HG03108 (cell line): ENCODE data around the gene ZNF775.

ENCODE experiments used
- ATAC-seq: cut with Tn5 transposase; IDR thresholded peaks from one replicate; pipeline ENCODE4 v1.9.1; 2021; ENCODE audit warnings: moderate library complexity; ENCODE audit not compliant: unreplicated experiment

ZNF775 gene

DNA sequence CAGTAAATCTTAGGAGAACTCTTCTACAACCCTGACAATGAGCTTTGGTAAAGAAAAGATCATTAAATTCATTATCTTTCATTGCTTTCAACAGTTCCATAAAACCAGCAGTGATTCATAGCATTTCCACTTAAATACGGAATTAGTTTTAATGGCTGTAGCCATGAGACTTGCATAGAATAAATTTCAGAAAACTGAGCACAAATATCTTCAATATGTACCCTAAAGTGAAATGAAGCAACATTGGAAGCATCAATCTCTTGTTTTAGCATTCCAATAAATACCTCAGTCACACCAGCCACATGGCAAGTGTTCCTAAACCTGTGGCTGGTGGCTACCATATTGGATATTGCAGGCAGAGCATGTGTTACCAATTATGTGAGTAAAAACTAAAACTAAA is 34.1 kb upstream of the ZNF775 start:
- ATAC-seq = no peak

DNA sequence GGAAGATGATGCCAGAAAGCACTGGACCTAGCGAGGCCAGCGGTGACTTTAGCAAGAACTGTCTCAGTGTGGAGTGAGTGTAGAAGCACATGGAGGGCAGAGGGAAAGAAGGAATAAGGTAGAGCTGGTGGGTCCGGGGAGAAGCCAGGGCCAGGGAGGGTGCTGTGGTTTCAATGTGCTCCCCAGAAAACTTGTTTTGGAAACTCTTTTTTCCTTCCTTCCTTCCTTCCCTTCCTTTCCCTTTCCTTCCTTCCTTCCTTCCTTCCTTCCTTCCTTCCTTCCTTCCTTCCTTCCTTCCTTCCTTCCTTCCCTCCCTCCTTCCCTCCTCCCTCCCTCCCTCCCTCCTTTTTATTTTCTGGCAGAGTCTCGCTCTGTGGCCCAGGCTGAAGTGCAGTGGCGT is 32.2 kb upstream of the ZNF775 start:
- ATAC-seq = no peak

DNA sequence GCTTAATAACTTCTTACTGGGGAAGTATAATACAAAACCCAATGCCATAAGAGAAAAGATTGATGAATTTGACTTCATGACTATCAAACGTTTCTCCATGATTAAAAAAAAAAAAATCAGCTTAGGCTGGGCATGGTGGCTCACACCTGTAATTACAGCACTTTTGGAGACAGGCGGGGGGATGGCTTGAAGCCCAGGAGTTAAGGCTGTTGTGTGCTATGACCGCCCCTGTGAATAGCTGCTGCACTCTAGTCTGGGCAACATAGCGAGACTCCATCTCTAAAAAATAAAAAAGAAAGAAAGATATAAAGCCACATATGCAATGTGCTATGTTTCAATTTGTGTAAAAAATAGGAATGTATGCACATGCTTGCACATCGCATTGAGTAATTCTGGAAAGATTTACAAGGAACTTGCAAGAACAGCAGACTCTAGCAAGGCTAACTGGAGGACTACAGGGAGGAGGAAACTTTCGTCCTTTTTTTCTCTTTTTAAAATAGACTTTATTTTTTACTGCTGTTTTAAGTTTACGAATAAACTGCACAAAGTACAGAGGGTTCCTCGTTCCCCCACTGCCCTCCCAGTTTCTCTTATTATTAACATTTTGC is 27.4 kb upstream of the ZNF775 start:
- ATAC-seq = no peak

DNA sequence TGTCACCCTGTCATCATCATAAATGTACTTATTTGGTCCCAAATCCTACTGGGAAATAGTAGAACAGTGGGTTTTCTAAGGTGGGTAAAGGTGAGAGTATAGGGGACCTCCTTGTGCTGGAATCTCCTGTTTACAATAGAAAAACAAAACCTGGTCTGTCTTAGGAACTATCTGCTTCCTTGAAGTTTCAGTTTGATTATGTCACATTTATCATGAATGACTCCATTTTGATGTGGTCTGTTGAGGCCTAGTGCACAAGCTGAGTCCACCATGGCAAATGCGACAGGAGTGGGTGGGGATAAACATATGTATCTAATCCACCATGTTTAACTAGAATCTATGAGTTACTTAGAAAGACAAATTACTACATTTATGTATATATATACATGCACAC is 23.5 kb upstream of the ZNF775 start:
- ATAC-seq = no peak

DNA sequence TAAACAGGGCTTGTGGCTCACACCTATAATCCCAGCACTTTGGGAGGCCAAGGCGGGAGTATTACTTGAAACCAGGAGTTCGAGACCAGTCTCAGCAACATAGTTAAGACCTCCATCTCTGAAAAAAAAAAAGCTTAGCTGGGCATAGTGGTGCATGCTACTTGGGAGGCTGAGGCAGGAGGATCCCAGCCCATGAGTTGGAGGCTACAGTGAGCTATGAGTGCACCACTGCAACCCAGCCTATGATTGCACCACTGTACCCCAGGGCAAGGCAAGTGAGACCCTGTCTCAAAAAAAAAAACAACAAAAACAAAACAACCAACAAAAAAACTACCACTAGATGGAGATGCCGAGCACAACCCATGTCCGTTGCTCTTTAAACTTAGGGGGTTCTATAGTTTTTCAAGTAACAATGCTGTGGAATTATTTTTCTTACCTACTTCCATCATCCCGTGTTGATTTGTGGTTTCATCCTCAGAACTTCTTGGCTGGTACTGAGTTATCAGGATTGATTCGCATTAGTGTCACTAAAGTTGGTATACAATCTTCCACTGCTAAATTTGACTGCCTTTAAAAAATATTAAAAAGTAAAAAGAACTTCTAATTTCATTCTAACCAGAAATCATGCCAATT is 22.7 kb upstream of the ZNF775 start:
- no peak for ATAC-seq

DNA sequence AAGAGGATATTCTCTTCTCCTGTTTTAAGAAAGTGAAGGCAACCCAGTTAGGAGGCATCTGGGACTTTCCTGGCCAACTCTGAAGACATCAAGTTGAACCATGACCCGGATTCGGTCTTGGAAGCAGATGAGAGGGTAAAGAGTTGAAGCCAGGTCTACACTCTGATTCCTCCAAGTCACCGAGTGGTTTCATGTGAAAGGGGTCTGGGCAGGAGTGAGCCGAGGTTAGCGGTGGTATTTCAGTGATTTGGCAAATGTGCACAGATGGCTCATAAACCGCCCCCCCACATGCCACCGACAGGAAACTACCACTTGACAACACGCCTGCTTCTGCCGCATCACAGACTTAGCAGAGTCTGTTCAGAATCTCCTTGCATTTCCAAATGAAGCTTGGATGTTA is 21.9 kb upstream of the ZNF775 start:
- peak; percentile 55 for ATAC-seq

DNA sequence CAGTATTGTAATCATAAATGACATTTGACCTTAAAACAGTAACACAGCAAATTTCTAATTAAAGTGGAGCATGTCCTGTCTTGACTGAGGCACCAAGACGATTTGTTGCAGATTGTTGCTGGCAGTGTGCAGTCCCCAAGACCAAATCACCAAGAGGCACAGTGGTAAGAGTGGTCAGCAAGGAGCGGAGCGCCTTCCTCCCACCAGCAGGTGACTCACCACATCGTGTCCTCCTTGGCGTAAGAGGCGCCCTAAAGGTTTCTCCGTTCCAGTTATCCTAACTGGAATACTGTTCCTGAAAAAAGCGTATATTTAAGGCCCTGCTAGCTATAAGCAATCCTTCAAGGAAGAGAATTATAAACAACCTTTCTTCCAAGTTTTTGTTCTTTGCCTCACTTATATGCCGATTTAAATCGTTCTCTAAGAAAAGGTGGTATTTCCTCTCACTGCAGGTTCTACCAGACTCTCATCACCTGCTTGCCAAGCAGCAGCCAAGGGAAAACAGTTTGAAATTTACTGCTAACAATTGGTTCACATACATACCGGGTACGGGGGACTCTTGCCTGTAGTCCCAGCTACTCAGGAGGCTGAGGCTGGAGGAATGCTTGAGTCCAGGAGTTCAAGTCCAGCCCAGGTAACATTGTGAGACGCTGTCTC is 21.2 kb upstream of the ZNF775 start:
- ATAC-seq = no peak

DNA sequence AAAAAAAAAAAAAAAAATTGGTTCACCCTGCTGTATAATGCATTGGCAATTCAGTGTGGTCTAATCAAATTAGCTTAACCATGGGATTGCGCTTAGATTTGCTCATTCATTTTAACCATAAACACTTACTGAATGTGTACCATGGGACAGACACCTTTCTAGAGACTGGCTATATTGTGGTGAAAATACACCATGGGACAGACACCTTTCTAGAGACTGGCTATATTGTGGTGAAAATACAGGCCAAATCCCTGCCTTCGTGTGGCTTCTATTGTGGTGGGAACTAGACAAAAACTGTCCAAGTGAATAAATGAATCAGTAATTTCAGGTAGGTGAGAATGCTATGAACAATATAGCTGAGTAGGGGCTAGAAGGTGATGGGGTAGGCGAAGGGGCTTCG is 20.7 kb upstream of the ZNF775 start:
- ATAC-seq = no peak

DNA sequence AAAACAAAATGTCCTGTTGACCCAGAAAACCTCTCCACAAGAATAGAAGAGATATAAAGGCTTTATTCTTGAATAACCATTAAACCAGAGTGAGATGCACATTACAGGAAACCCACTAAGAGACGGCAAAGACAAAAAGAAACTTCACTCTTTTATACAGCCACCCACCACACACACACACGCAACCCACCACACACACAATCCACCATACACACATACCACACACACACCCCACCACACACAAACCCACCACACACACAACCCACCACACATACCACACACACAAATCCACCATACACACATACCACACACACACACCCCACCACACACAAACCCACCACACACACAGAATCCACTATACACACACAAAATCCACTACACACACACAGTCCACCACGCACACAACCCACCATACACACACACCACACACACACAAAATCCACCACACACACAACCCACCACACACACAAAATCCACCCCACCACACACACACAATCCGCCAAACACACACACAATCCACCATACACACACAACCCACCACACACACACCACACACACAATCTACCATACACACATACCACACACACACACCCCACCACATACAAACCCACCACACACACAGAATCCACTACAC is 20.0 kb upstream of the ZNF775 start:
- no peak for ATAC-seq

DNA sequence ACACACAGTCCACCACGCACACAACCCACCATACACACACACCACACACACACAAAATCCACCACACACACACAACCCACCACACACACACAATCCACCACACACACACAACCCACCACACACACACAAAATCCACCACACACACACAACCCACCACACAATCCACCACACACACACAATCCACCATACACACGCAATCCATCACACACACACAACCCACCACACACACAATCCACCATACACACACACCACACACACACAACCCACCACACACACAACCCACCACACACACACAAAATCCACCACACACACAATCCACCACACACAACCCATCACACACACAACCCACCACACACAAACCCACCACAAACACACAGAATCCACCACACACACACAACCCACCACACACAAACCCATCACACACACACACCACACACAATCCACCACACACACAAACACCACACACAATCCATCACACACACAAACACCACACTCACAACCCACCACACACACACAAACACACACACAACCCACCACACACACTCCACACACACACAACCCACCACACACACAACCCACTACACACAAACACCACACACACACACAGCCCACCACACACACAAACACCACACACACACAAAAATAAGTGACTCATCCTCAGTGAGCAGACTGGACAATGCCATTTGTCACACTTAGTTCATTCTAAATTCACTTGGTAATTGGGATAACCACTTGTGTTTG is 19.3 kb upstream of the ZNF775 start:
- no peak for ATAC-seq

DNA sequence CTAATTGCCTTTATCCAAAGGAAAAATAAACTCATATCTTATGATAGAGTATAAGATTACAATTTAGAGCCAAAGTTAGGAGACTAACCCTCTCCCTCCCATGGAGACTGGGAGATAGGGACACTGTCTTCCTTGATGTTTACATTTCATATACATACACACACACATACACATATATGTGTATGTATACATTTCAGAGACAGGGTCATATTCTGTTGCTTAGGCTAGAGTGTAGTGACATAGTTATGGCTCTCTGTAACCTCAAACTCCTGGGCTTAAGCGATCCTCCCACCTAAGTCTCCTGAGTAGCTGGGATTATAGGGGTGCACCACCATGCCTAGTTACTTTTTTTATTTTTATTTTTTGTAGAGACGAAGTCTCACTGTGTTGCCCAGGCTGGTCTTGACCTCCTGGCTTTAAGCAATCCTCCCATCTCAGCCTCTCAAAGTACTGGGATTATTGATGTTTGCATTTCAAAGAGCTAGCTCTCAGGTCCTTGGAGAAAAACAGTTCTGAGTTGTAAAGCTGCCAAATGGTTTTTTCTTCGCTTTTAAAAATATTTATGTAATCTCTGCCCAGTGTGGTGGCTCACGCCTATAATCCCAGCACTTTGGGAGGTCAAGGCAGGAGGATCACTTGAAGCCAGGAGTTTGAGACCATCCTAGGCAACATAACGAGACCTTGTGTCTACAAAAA is 18.6 kb upstream of the ZNF775 start:
- ATAC-seq = no peak

DNA sequence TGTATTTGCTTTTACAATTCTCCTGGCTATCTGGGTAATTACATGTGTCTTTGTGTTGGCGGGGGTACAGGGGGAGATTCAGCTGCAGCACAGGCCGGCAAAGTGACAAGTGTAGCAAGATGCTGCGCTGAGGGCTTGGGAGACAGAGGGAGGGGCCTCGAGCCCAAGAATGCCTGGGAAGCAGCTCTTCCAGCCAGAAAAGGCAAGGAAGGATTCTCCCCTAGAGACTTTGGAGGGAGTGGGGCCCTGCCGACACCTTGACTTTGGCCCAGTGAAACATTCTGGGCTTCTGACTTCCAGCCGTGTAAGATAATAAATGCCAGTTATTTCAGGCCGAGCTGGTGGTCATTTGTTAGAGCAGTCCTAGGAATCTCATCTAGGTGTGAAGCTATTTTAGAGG is 17.7 kb upstream of the ZNF775 start:
- ATAC-seq = no peak

DNA sequence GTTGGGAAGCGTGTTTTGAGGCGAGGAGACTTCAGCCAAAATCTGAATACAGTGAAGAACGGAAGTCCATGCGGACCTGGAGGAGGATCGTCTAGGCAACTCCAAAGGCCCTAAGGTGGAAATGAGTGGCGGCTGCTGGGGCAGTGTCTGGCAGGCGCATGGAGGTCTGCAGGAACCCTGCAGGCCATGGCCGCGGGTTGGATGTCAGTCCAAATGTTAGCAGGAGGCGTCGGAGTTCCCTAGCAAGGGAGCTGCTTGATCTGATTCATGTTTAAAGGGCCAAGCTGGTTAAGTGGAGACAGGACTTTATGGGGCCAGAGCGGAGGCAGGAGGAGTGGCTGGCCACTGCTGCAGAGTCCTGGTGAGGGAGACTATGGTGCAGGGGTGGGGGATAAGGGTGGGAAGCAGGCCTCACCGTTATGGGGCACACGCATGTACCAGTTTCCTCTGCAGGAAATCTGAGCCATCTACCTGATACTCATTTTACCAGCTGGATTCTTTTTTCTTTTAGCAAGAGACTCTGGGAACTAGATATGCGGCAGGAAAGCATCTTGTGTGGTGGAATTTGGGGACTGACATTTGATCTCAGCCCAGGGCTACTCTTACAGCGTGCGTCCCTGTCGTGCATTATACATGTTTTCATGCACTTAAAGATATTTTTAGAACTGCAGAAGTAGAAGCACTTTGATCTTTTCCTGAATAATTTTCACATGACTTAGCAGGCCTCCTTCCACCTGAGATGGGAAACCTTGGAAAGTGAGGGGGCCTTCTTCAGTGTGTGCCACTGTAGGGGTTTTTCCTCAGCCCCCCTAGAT is 17.1 kb upstream of the ZNF775 start:
- no peak for ATAC-seq

DNA sequence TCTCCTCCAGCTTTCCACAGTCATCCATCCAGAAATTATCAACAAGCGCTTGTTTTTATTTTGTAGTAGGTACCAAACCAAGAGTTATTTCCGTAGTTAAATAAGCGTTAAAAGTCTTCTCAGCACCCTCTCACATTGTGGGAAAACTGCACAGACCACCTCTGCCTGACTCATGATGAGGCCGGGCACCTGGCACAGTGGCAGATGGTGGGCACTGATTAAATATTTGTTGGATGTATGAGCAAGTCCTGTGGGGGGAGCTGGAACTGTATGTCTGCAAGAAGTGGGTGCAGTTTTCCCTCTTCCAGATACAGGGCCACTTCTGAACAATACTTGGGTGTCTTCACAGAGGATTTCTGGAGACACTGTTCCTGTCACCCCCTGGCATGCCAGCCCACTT is 15.8 kb upstream of the ZNF775 start:
- ATAC-seq = no peak

DNA sequence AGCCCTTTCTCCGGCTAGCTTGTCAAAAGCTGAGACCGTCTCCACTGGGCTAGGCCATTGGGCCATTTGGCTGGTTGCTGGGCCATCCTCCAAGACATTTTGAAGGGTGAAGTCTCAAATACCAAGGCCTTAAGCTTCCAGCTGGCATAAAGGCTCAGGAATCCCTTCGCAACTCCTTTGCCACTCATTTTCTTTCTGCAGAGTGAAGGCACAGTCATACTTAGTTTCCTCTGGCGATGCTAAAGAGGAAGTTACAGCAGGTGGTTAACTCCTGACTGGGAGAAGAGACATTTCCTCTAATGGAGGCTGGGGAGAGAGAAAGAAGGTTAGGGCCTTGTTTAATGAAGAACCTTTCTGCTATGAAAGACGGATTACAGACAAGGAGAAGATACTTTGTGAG is 15.3 kb upstream of the ZNF775 start:
- ATAC-seq = peak; percentile 25

DNA sequence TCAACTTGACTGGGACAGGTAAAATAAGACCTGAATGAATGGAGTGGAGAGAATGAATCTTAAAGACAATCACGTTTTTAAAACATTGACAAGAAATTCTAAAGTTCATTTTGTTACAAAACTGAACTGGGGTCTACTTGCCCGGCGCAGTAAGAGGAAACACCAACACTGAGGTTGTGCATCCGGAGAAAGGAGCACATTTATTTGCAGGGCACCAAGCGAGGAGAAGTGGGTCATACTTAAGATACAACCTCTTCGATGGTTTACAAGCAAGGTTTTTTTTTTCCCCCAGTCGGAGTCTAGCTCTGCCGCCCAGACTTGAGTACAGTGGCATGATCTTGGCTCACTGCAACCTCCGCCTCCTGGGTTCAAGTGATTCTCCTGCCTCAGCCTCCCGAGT is 13.9 kb upstream of the ZNF775 start:
- ATAC-seq = no peak

DNA sequence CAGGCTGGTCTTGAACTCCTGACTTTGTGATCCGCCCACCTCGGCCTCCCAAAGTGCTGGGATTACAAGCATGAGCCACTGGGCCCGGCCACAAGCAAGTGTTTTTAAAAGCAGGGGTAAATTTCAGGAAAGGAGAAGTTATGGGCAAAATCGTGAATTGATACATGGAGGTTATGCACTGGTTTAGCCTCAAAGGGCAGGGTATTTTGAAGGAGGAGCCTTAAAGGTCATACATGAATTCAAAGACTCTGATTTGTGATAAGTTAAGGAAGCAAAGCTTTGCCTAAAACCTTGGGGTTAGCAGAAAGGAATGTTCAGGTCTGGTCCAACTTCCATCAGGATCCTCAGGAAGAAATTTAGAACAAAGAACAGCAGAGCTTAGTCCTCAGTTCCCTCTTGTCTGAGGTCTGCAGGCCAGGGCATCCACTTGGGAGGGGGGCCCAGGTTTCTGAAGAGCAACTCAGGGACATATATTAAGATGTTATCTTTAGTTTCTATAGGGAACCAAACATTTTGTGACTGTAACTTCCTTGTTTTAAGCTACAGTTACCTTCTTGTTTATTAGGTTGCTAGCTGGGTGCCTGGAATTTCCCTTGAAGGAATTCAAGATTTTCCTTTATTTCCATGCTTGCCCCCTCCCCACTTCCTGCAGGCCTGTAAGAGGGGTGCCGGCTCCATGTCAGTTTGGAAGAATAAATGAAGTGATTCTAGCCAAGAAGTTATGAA is 13.3 kb upstream of the ZNF775 start:
- no peak for ATAC-seq

DNA sequence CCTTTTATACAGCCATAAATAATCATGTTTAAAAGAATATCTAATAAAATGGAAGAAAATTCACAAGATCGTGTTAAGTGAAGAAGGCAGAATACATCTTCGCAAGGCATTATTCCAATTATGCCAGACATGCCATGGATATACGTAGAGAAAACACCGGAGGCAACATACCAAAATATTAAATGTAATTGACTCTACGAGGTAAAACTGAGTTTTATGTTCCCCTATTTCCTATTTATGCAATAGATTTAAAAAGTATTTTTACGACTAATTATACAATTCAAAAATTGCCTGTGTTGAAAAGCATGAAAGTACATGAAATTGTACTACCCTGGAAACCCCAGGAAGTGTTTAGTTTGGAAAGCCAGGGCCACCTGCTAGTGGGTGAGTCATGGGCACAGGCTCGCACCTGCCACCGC is 11.4 kb upstream of the ZNF775 start:
- no peak for ATAC-seq

DNA sequence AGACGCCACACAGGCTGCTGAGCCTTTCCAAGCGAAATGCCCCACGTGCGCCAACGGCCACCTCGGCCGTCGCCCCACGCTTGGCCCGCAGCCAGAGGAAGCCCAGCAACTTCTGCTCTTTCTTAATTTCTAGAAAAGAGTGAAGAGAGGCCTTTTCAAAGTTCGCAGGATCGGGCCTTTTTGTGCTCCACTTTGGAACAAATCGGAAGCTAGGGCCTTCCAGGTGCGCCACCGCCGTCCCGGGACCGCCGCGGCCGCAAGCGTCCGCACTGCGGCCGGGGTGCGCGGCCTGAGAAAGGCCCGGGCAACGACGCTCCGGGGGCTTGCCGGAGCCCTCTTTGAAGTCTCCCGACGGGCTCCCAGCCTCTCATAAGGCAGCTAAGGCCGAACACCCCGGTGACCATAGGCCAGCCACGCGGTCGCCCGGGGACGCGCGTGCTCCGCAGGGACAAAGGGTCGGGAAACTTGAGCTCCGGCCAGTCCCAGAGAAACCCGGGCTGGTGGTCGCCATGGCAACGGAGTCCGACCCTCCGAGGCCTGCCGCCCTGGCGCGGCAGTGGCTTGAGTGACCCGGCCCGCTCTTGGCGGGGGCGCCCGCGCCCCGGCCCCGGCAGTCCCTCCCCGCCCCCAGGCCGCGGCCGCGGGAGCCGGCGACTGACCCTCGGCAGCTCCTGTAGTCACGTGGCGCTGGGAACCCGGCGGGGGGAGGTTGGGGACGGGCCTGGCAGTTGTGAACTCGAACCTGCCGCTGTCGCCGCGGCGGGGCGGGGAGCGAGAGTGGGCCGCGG is 10.8 kb upstream of the ZNF775 start, which contains the start of gene REPIN1:
REPIN1 (plus strand) TSS at position 727 of the 788 bp plus-strand sequence. CDS start 890 bp downstream, outside the sequence.
- ATAC-seq = peak; percentile 37
